Stimulated activated CD4-positive, alpha-beta T cell treated with anti-CD3 and anti-CD28 coated beads, Interleukin-1b, Interleukin-23, amount 100 ng/mL, for 1 hour (primary cell): ENCODE data around the gene LMO1.

Experiments
- DNase-seq, 2 donors: peaks; one replicate each; pipeline ENCODE4 v3.0.0-alpha.2; 2020; ENCODE audit warnings: low read depth in 2 of 2

The LMO1 gene

DNA sequence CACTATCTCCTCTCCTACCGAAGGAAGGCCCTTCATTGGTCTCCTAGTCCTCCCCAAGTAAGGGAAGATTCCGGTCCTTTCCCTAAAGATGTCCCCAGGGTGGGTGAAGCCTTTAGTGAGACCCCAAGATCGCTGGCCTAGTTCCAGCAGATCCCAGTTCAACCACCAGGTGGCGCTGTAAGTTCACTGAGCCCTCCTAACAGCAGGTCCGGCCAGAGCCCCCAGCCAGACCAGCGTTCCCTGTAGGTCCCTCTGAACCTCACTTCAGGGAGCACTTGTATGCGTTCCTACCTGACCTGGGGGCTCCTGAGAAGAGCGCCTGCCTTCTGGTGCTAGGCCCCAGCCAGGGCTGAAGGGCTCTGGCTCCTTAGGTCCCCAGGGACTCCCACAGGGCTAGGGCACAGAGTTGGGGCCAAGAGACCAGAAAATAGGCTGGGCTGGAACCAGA lies 38.1 kb downstream of the LMO1 start:
- DNase-seq: peak; percentile 26 to 61

- DNase-seq: no peak
These were observed 39.0 kb downstream of the LMO1 start for GRCh38 chr11:8224711-8225110.

DNA sequence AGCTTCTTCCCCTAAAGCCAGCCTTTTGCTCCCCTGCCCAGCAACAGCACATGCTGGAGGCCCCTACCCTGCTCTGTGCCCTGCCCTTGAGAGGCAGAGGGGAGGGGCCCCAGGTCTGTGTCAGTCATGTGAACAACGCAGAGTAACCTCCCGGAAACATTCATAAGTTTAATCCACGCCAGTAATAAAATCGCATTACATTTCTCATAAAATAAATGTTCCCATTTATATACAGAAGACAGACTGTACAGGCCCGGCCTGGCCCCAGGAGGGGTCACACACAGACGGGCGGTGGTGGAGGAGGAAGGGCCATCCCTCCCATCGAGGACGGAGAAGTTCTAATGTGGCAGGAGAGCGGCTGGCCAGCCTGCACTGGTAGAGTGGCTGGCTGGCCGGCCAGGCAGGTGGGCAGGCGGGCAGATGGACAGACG lies 39.5 kb downstream of the LMO1 start:
- DNase-seq: no peak

DNA sequence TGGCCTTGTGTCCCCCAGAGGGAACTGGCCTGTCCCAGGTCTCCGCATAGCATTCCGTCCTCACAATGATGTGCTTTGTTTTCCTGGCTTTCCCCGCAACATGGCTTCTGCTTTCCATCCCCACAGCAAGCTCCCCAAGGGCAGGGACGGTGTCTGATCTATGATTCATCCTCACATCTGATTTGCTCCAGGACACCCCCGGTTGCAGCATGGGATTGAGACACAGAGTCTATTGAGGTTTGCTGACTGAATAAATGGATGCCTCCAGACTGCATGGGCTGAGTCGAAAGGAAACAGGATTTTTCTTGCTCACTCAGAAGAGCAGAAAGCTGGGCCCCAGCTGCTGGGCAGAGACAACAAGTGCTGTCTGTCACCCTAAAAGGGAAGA lies 40.2 kb downstream of the LMO1 start:
- DNase-seq: no peak

DNA sequence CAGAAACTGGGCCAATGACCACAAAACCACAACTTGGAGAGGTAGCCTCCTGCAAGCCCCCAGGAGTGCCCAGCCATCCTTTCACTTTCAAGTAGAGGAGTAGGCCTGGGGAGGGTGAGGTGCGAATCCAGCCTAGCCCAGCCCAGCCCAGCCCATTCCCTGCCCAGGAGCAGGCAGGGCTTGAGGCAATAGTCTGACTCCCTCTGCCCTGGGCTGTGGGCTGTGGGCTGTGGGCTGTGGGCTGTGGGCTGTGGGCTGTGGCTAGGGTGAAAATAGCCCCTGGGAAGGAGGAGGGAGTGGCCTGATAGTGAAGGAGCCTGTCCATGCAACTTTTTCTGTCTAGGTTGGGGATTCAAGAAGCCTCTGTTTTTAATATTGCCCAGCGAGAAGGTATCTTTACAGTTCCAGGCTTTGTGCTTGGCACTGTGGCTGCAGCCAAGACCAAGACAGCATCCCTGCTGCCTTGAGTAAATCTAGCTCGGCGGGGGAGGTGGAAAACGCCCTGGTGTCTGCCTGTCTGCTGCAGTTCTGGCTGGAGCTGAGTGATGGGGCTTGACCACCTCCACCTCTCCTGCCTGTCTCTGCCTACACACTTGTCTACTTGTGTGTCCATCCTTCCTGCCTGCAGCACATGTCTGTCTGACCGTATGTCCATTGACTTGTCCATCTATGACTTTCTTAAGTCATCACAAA lies 40.7 kb downstream of the LMO1 start:
- DNase-seq: no peak

- DNase-seq: no peak
These were observed 41.7 kb downstream of the LMO1 start for GRCh38 chr11:8221917-8222495.

DNA sequence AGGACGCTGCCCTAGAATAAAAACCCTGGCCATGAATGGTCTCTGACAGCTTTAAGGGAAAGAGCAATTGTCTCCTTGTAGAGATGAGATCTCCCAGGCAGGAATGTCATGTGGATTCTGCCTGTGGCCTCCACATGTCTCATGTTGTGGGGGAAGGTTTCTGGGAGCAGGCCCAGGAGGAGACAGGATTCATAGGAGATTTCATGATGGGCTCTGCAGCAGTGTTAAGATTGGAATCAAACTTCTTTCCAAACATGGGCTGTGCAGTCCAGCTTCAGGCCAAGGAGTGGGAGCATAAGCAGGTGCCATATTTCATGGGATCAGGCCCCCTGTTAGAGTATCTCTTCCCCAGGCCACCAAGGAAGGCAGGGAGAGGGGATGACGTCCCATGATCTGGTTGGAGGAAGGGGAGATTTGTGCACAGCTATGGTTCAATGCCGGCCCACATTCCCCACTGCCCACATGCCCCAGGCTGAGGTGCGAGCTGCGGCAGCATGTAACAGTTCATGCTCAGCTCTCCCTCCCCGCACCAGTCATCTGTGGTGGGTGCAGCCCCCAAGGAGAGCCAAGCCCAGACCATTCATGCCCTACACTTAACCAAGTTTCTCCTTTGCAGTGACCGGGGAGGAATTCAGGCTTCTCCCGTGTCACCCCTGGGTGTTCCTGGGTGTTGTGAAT lies 42.5 kb downstream of the LMO1 start:
- no peak for DNase-seq

DNA sequence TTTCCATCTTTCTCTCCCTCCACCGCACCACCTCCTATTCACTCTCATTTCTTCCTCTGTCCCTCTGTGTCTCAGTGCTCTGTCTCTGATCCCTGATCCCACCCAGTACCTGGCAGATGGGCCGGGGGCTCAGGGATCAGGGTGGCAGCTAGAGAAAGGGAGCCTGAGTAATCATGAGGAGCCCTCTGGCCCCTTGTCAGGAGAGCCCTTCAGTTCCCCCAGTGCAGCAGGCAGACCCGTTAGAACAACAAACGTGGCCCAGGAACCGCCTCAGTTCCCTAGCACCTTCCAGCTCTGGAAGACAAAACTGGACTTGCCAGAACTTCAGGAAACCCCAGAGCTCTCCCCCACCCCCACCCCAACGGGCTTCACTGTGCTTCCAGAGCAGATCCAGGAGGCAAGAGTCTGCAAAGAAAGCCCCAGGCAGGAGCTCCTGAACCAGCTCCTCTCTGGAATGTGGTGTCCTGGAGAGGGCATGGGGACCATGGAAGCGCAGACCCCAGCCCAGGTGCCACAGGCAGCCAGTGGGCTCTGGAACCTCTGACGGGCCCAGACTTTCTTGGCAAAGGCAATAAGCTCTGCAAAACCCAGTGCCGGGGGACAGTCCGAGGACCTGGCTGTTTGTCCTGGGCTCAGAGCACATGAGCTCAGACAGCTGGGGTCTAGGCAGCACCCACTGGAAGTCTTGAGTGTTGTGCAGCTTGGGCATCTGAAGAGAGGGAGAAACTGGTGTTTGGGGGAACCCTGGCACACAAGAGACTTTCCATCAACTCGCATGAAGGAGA lies 43.2 kb downstream of the LMO1 start:
- DNase-seq: no peak

DNA sequence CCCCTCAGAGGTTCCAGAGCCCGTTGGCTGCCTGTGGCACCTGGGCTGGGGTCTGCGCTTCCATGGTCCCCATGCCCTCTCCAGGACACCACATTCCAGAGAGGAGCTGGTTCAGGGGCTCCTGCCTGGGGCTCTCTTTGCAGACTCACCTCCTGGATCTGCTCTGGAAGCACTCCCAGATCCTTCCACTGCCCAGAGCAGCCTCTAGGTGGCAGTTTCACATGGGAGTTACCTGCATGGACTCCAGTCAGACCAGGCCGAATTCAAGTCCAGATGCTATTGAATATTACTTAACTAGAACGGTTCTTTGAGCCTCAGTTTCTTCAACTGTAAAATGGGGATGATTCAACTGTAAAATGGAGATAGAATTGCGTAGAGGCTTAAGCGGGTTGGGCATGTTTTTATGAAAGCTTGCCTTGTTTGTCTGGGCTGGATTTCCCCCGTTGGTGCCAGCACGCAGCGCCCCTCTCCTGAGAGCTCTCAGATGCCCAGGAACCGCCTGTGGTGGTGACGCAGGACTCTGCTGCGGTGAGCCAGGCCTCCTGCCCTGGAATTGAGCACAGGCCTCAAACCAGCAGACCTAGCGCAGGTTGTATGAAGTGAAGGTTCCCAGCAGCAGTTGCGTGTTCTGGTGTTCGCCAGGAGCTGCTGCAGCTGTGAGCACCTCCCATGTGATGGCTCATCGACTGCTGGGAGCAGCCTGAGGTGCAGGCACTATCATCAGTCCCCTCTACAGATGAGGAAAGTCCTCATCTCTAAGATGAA lies 44.2 kb downstream of the LMO1 start:
- no peak for DNase-seq

DNA sequence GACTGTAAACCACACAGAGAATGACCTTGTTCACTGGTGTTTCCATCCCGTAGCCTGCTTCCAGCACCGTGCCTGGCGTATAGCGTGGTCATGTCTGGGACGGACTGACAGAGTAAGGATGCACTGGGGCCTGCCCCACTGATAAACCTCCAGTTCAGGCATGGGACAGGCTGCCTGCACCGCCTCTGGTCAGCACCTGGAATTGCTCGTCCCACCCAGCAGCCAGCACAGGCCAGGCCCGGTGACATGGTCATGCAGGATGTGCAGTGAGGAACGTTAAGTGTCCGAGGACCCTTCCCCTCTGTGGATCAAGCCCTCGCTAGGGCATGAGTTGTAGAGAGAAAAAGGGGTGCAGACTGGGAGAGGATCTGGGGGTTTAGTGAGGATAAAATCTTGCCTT lies 44.8 kb downstream of the LMO1 start:
- no peak for DNase-seq

DNA sequence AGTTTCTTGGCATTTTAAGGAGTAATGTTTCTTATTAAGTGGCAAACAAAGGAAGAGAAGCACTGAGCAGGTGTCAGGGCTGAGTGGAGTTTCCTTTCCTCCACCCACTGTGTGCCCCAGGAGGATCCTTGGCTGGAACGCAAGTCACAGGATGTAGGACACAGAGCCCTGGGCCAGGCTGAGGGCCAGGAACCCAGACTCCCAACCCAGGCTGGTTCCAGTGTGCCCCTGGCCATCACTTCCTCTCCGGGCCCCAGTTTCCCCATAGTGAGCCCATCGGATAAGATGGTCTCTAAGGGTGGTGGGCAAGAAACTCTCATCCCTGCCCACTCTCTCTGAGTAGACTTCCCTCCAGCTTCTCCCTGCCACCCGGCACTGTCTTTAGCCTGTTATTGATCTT lies 45.3 kb downstream of the LMO1 start:
- DNase-seq: no peak

DNA sequence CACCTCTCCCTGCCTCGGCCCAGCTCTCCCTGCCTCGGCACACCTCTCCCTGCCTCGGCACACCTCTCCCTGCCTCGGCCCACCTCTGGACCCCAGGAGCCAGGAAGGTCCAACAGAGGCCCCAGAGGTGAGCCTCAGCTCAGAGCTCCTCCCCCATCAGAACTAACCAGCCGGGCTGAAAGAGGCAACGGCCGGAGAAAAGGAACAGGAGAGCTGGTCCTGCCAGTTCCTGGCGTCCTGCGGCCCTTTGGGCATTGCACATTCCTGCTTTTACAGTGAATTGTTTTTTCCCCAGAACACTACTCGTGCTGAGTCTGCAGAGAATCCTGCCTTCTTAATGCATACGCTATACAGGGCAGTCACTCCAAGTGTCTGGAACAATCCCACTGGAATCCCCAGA lies 45.8 kb downstream of the LMO1 start:
- DNase-seq: no peak

DNA sequence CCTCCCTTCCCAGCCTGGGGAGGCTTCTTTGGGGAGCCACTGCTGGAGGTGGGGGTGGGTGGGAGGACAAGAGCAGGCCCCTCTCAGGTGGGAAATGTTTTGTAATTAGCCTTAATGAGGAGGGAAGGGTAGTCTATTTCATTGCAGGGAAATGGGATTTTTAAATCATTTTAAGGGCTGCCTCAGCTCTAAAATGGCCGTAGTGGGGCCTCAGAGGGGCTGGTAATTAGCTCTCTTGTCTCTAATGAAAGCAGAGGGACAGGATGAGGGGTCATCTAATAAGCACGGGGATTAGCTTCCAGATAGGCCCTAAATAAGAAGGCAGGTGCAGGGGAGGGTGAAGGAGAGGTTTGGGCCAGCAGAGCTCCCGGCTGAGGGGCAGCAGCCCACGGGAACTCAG lies 46.5 kb downstream of the LMO1 start:
- DNase-seq: no peak

- DNase-seq: no peak
These were observed 50.3 kb downstream of the LMO1 start for GRCh38 chr11:8213376-8213775.

- no peak for DNase-seq
These were observed 54.4 kb downstream of the LMO1 start for GRCh38 chr11:8209208-8209807.

GRCh38 chr11:8207080-8208000 lies 56.3 kb downstream of the LMO1 start:
- no peak for DNase-seq

DNA sequence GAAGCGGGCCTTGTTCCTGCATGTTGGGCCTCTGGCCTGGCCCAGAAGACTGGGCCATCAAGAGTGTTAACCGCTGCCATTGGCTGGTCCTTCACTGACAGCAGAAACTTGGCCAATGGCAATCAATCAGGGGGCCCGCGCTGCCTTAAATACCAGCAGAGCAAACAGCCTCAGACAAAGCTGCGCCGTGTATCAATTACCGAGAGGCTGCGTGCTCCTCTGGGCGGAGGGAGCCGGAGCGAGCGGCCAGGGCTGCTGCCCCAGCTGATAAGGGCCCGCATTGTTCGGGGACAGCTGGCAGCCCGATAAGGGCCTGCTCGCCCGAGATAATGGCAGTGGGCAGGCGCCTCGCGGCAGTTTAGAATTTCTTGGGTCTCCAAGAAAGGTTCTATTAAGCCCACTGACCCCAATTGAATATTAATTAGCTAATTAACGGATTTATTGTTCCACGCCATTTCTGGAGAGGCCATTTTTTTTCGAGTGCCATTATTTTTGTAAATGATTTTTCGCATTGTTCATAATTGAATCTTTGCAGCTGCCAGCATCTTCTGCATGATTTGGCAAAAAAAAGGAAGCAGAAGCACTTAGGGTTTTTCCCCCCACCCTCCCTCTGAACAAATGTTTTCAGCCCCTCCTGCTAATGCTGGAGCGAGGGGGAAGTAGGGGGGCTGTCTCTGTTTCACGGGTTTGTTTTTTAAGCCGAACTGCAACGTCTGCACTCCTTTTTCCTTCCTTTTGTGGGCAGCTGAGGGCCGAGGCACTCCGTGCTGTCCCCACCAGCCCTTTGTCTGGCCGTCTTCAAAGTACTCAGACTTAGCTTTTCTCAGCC lies 57.2 kb downstream of the LMO1 start:
- DNase-seq: no peak

DNA sequence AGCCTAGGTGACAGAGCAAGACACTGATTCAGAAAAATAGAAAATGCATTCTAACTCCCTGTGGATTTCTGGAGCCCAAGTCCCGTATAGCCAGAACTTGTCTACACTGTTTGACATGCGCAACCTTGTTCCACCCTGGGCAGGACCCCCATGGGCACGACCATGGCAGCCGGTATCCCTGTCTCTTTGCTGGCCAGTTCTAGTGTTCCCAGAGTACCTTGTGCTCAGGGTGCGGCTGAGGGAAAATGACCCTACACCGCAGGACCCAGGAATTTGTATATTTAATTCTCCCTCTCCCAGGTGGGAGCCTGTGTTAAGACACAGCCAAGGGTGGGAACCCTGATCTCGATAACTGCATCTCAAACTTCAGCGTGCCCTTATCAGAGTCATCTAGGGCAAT lies 58.1 kb downstream of the LMO1 start:
- DNase-seq: no peak

DNA sequence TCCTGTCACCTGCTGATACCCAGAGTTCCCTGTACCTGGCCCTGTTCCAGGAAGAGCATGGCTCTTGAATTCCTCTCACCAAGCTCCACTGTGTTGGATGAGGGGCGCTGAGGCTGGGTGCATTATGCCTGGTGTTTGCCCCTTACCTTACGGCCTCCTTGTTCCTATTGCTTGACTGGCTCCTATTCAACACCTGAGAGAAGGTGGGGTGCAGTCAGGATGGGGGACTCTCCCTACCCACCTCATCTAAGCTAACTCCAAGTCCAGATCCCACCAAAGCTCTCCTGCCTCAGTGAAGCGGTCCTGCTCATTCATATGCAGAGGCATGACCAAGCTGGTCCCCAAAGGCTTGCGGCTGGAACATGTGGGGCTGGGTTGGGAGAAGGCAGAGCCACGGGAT lies 59.1 kb downstream of the LMO1 start:
- no peak for DNase-seq
